Mesendoderm (in vitro differentiated cells): ENCODE data around the gene NIT2.
"Not testable (repeated sequence)": the region's sequence is repeated elsewhere in the genome, so short reads cannot be mapped to it uniquely, and the experiment has no call there.

Source experiments
- DNase-seq: peaks from one replicate; pipeline ENCODE4 v3.0.0; 2013
- H2AK5ac ChIP-seq: 2 replicates; pipeline ENCODE4 v1.6.1; 2013; ENCODE audit warnings: low read length, inconsistent platforms
- H2BK120ac ChIP-seq: 2 replicates; pipeline ENCODE4 v1.6.1; 2013; ENCODE audit warnings: low read depth, mild to moderate bottlenecking, low read length, moderate library complexity, mixed read lengths
- H2BK15ac ChIP-seq: replicated peaks from 2 replicates; pipeline ENCODE4 v1.6.1; 2013; ENCODE audit warnings: low read depth, mild to moderate bottlenecking, moderate library complexity
- H2BK5ac ChIP-seq: 2 replicates; pipeline ENCODE4 v1.6.1; 2013; ENCODE audit warnings: low read length, inconsistent platforms
- H3K18ac ChIP-seq: 2 replicates; pipeline ENCODE4 v1.6.1; 2013; ENCODE audit warnings: mild to moderate bottlenecking, low read length, mixed read lengths
- H3K23ac ChIP-seq: one replicate; pipeline ENCODE4 v1.6.1; 2013; ENCODE audit warnings: low read length
- H3K27ac ChIP-seq: 2 replicates; pipeline ENCODE4 v1.5.1; 2013; ENCODE audit warnings: low read depth, mild to moderate bottlenecking, inconsistent platforms, low read length, moderate library complexity
- H3K27me3 ChIP-seq: 2 replicates; pipeline ENCODE4 v1.6.1; 2013; ENCODE audit warnings: low read length, control low read depth, mild to moderate bottlenecking, inconsistent platforms; ENCODE audit not compliant: insufficient read depth, poor library complexity
- H3K36me3 ChIP-seq: 2 replicates; pipeline ENCODE4 v1.6.1; 2013; ENCODE audit warnings: low read length, inconsistent platforms; ENCODE audit not compliant: control insufficient read depth, insufficient read depth
- H3K4ac ChIP-seq: one replicate; pipeline ENCODE4 v1.6.1; 2013; ENCODE audit warnings: low read depth, mild to moderate bottlenecking, low read length, moderate library complexity
- H3K4me1 ChIP-seq: 2 replicates; pipeline ENCODE4 v1.6.1; 2013; ENCODE audit warnings: low read depth, low read length, inconsistent platforms; ENCODE audit not compliant: control insufficient read depth
- H3K4me2 ChIP-seq: 2 replicates; pipeline ENCODE4 v1.6.1; 2013; ENCODE audit warnings: low read length
- H3K4me3 ChIP-seq: 2 replicates; pipeline ENCODE4 v1.5.1; 2013; ENCODE audit warnings: mild to moderate bottlenecking, low read length
- H3K56ac ChIP-seq: one replicate; pipeline ENCODE4 v1.6.1; 2013; ENCODE audit warnings: low read length
- H3K79me1 ChIP-seq: 2 replicates; pipeline ENCODE4 v1.6.1; 2013; ENCODE audit warnings: low read length, inconsistent platforms
- H3K79me2 ChIP-seq: 2 replicates; pipeline ENCODE4 v1.6.1; 2013; ENCODE audit warnings: mild to moderate bottlenecking, low read length; ENCODE audit not compliant: control insufficient read depth, insufficient read depth
- H3K9ac ChIP-seq: 2 replicates; pipeline ENCODE4 v1.6.1; 2013; ENCODE audit warnings: low read length, inconsistent platforms
- H4K5ac ChIP-seq: one replicate; pipeline ENCODE4 v1.6.1; 2013; ENCODE audit warnings: low read length
- H4K8ac ChIP-seq: one replicate; pipeline ENCODE4 v1.6.1; 2013; ENCODE audit warnings: low read depth, mild to moderate bottlenecking, control low read depth, low read length, moderate library complexity
- WGBS: extraction: QIAGEN DNeasy Blood & Tissue Kit; methylation state at CpG from one replicate; pipeline ENCODE4 v1.1.7; 2013; ENCODE audit warnings: low lambda C conversion rate, missing lambda C conversion rate; ENCODE audit not compliant: insufficient coverage; ENCODE audit errors: extremely low coverage; 5-methylcytosine and 5-hydroxymethylcytosine counted together

NIT2 gene

GRCh38 chr3:100339786-100340185, 5.2 kb downstream of the NIT2 start:
- Histone ChIP-seq H2BK5ac (no peak overlapping the region), H3K27ac (no peak overlapping the region), H3K18ac (no peak overlapping the region), H2BK15ac (no peak overlapping the region), H3K9ac (no peak overlapping the region), H3K4ac (no peak overlapping the region), H3K4me1 (no peaks in the 10 kb centered on the region), H3K79me2 (no peaks in the 10 kb centered on the region), H3K79me1 (no peaks in the 10 kb centered on the region), H3K56ac (no peak overlapping the region), H3K4me3 (no peak overlapping the region), H4K8ac (no peak overlapping the region), H4K5ac (no peak overlapping the region), H3K27me3 (no peaks in the 10 kb centered on the region), H3K4me2 (no peak overlapping the region), H2AK5ac (no peak overlapping the region), H2BK120ac (no peak overlapping the region), H3K36me3 (no peaks in the 10 kb centered on the region), H3K23ac (no peak overlapping the region)
- no peak for DNase-seq
- no CpG with 5 or more reads among the region's 5 CpGs for WGBS

- H3K18ac ChIP-seq = no peak overlapping the region
- WGBS = no CpG with 5 or more reads among the region's 1 CpG
- H3K23ac ChIP-seq = no peak overlapping the region
- no peak for DNase-seq
- H2BK120ac ChIP-seq = no peak overlapping the region
- no peak overlapping the region for H2AK5ac ChIP-seq
- H3K36me3 ChIP-seq = no peaks in the 10 kb centered on the region
- H3K56ac ChIP-seq = no peak overlapping the region
- no peak overlapping the region for H3K4me3 ChIP-seq
- no peak overlapping the region for H3K4ac ChIP-seq
- H3K9ac ChIP-seq = no peak overlapping the region
- no peak overlapping the region for H3K4me2 ChIP-seq
- no peak overlapping the region for H2BK5ac ChIP-seq
- no peaks in the 10 kb centered on the region for H3K79me2 ChIP-seq
- H4K5ac ChIP-seq = no peak overlapping the region
- no peaks in the 10 kb centered on the region for H3K79me1 ChIP-seq
- no peak overlapping the region for H4K8ac ChIP-seq
- H3K27me3 ChIP-seq = no peaks in the 10 kb centered on the region
- no peak overlapping the region for H3K27ac ChIP-seq
- no peak overlapping the region for H2BK15ac ChIP-seq
- no peaks in the 10 kb centered on the region for H3K4me1 ChIP-seq
Measured at GRCh38 chr3:100340527-100340926, 6.0 kb downstream of the NIT2 start.

GRCh38 chr3:100348727-100349126, 14.2 kb downstream of the NIT2 start:
- DNase-seq = peak; percentile 69
- Histone ChIP-seq H3K79me1 (no peaks in the 10 kb centered on the region), H4K5ac (no peak overlapping the region), H3K27me3 (no peaks in the 10 kb centered on the region), H3K4me1 (no peaks in the 10 kb centered on the region), H3K9ac (no peak overlapping the region), H3K56ac (no peak overlapping the region), H3K4ac (no peak overlapping the region), H3K27ac (no peak overlapping the region), H3K79me2 (no peaks in the 10 kb centered on the region), H3K18ac (no peak overlapping the region), H4K8ac (no peak overlapping the region), H2BK15ac (no peak overlapping the region), H3K23ac (no peak overlapping the region), H2AK5ac (no peak overlapping the region), H2BK5ac (no peak overlapping the region), H2BK120ac (no peak overlapping the region), H3K4me2 (no peak overlapping the region), H3K4me3 (no peak overlapping the region), H3K36me3 (no peaks in the 10 kb centered on the region)
- WGBS = no CpG with 5 or more reads among the region's 5 CpGs

- H3K79me1 ChIP-seq, H3K4ac ChIP-seq, H3K4me3 ChIP-seq, H3K56ac ChIP-seq, H3K18ac ChIP-seq, H4K8ac ChIP-seq, H3K36me3 ChIP-seq, H2BK120ac ChIP-seq, H3K4me2 ChIP-seq, H2BK5ac ChIP-seq, H3K27ac ChIP-seq, H3K4me1 ChIP-seq, H3K23ac ChIP-seq, H3K27me3 ChIP-seq, H2BK15ac ChIP-seq, H3K79me2 ChIP-seq, H4K5ac ChIP-seq, DNase-seq, H3K9ac ChIP-seq, H2AK5ac ChIP-seq: not testable (repeated sequence)
- WGBS = no CpG with 5 or more reads among the region's 2 CpGs
Measured at GRCh38 chr3:100351770-100352169, 17.2 kb downstream of the NIT2 start.

GRCh38 chr3:100352296-100353231, 18.0 kb downstream of the NIT2 start:
- H3K27me3 ChIP-seq = no peaks in the 10 kb centered on the region
- H3K23ac ChIP-seq = no peak overlapping the region
- H4K8ac ChIP-seq = no peak overlapping the region
- no peaks in the 10 kb centered on the region for H3K79me1 ChIP-seq
- no peak overlapping the region for H2BK15ac ChIP-seq
- H3K27ac ChIP-seq = no peak overlapping the region
- no peak overlapping the region for H3K56ac ChIP-seq
- no peak overlapping the region for H2BK120ac ChIP-seq
- H3K9ac ChIP-seq = no peak overlapping the region
- no peak overlapping the region for H3K4me2 ChIP-seq
- no peaks in the 10 kb centered on the region for H3K36me3 ChIP-seq
- no peak overlapping the region for H2BK5ac ChIP-seq
- no peak overlapping the region for H3K4ac ChIP-seq
- DNase-seq = no peak
- no peaks in the 10 kb centered on the region for H3K4me1 ChIP-seq
- no peak overlapping the region for H3K18ac ChIP-seq
- WGBS = no CpG with 5 or more reads among the region's 10 CpGs
- H2AK5ac ChIP-seq = no peak overlapping the region
- no peak overlapping the region for H3K4me3 ChIP-seq
- no peak overlapping the region for H4K5ac ChIP-seq
- H3K79me2 ChIP-seq = no peaks in the 10 kb centered on the region

- no peak overlapping the region for H2BK15ac ChIP-seq
- H3K18ac ChIP-seq = no peak overlapping the region
- H3K27ac ChIP-seq = no peak overlapping the region
- no peaks in the 10 kb centered on the region for H3K27me3 ChIP-seq
- H3K56ac ChIP-seq = no peak overlapping the region
- H3K79me2 ChIP-seq = no peaks in the 10 kb centered on the region
- H3K79me1 ChIP-seq = no peaks in the 10 kb centered on the region
- H4K8ac ChIP-seq = no peak overlapping the region
- no peak overlapping the region for H4K5ac ChIP-seq
- no peak overlapping the region for H2BK120ac ChIP-seq
- no peak overlapping the region for H3K4me2 ChIP-seq
- H3K23ac ChIP-seq = no peak overlapping the region
- no peaks in the 10 kb centered on the region for H3K4me1 ChIP-seq
- H3K9ac ChIP-seq = no peak overlapping the region
- no peak for DNase-seq
- H2AK5ac ChIP-seq = no peak overlapping the region
- no peaks in the 10 kb centered on the region for H3K36me3 ChIP-seq
- H3K4me3 ChIP-seq = no peak overlapping the region
- no CpG with 5 or more reads among the region's 3 CpGs for WGBS
- no peak overlapping the region for H2BK5ac ChIP-seq
- H3K4ac ChIP-seq = no peak overlapping the region
Measured at GRCh38 chr3:100354850-100355249, 20.3 kb downstream of the NIT2 start.
